ENCODE results near the gene HOXC5. TPM values are rescaled to one million over a fixed set of nuclear protein-coding genes. Genes with fewer than 3 reads are reported as not detected.
"Not testable (repeated sequence)": the region's sequence is repeated elsewhere in the genome, so short reads cannot be mapped to it uniquely, and the experiment has no call there.

HOXC5 gene
- total RNA-seq, 1 donor from 2014 or later, result 1.4 TPM

DNA sequence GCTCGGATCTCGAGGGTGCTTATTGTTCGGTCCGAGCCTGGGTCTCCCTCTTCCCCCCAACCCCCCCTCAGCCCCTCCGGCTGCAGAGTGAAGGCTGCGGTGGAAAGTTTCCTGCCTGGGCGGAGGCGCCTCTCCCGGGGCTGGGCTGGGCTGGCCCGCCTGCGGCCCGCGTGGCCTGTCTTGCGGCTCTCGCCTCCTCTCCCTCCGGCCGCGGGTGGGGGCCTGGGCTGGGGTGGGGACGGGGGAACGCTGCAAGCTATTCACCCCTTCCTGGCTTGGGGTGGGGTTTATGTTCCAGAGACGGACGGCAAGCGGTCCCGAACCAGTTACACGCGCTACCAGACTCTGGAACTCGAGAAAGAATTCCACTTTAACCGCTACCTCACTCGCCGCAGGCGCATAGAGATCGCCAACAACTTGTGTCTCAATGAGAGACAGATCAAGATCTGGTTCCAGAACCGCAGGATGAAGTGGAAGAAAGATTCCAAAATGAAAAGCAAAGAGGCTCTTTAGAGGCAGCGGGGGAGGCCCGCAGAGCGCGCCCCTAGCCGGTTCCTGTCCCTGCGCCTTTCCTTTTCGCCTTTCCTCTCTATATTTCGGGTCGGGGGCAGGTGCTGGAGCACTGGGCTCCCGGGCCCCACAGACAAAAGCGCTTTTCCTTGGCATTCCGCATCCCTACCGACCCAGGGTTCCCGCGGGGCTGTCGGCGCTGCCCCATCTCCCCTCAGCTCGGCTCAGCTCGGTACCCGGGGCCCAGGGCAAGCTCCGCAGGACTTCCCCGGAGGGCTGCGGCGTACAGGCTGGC lies 1.3 kb downstream of the HOXC5 start:
- no peak for DNase-seq

DNA sequence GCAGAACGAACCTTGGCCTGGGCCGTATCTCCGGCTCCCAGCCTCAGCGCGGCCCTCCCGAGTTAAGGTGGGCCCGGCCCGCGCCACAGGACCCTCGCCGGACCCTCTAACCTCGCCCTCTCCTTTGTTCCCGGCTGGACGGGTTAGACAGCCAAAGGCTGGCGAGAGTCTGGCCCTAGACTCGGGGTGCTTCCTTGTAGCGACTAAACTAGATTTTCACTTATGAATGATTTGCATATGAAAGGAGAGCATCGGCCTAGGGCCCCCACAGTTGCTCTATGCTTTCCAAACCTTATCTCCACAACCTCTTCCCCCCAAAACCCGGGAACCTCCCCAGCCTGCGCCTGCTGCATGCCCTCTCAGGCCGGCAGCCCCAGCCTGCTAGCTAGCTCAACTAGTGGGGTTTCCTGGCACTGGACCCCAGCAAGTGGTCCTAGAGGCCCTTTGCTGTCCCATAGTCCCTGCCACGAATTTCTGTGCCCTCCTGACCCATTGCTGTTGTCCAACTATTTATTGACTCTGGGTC lies 2.0 kb downstream of the HOXC5 start:
- DNase-seq, result no peak

DNA sequence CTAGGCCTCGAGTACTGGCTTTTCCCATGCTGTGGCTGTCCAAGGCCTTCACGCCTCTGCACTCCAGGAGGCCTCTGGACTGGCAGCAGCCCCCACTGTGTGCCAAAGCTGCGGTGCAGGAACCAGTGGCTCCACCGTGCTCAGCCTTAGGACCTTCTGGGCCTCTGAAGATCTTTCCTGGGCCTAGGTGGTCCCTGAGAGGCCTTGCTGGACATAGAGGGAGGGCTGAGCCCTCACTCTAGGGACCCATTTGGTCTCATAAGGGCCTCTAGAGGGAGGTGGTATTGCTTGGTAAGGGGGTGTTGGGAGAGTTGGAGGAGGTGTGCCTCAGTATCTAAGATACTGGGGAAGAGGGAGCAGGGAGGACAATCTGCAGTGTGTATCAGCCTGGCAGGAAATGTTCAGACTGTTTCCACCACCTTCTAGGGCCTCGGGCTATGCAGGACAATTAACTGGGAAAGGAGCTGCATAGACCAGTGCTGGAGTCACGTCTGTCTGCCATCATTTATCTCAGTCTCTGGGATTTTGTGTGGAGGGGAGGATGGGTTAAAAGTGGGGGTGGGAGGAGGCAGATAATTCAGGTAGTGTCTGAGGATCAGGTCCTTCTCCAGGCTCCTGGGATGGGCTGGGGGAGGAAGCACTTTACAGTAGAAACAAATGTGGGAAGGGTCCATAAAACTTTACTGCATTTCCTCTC lies 2.9 kb downstream of the HOXC5 start:
- DNase-seq, result no peak

DNA sequence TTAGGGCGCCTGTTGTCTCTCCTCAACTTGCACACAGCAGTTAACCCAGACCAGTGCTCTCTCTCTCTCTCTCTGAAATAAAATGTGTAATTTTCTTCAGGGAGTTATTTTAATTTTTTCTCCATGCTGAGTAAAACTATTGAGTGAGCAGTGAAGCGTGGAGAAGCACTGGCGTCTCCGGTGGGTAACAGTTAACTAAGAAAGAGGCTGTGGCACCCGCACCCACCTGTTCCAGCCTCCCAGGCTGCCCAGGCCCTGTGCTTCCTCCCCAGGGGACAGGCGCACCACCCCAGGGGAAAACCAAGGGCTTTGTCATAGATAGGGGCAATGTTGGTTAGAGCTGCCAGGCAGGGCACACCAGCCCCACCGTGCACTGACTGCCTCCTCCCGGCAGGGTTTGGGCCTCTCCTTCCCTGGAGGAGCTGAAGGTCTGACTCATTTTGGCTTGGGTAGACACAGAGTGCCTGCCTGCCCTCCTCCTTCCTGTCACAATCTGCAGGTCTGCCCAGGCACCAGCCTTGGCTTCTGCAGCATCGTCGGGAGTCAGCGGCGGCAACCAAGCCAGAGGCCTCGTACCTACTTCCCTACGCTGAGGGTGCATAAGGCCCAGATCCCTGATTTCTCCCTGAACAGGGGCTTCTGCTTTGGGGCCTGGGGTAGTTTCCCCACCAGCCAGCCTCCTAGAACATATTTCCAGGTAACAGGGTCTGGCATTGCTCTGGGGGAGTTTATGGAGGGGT lies 3.9 kb downstream of the HOXC5 start:
- no peak for DNase-seq

DNA sequence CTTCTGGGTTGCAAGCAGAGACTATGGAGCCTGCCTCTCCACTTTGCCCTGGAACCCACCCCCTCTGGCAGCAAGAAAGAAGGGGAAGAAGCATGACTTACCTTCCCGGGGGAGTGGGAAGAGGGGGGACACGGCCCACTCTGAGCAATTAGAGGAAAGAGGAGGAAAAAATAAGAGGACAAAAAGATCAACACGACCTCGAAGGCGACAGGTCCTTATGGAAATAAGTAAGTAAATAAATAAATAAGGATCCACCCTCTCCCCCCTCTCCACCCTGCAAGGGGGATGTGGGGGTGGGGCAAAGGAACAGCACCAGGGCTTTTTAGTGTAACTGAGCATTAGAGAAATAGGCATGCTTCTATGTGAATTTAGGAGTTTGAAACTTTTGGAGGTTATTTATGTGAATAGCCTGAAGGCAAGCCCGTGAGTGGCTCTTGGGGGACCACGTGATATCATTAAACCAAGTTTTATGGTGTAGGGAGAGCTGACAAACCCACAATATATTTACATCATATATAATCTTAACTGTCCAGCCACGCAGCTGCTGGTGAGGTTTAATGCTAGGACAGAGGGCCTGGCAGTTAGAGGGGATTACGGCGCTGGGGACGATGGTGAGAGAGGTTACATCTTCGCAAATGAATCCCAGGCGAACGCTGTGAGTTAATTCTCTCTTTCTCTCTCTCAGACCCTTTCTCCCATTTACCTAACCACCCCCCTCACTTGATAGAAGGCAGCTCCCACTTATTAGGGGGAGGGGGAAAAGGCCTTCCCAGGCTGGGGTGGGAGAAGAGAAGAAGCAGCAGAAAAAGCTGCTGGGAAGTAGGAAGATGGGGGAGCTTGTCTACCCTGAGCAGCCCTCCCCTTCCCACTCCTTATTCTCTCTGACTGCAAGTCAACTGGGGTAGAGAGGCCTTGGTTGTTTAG lies 4.8 kb downstream of the HOXC5 start:
- no peak for DNase-seq

DNA sequence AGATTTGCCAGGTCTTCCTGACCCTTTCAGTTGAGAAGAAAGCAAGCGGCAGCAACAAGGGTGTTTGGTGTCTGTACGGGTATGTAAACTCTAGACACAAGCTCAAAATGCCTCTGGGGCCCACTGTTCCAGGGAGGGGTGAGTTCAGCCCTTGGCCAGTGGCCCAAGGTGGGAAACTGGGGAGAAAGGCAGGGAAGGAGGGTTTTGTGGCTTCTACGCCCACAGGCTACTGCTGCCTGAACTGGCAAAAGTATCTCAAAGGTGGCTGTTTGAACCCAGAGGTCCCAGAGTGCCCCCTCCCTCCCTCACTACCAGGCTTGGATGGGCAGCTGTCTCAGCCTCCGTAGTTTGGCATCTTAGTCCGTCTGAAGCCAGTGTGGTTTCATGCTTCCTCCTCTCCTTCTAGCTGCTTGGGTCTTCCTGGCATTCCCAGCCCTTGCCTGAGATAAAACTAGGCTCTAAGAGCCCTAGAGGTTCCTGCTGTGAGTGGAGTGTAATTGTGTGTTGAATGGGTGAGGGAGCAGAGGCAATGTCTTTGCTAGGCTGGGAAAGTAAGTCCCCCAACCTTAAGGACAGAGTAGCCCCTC lies 5.5 kb downstream of the HOXC5 start:
- no peak for DNase-seq

DNA sequence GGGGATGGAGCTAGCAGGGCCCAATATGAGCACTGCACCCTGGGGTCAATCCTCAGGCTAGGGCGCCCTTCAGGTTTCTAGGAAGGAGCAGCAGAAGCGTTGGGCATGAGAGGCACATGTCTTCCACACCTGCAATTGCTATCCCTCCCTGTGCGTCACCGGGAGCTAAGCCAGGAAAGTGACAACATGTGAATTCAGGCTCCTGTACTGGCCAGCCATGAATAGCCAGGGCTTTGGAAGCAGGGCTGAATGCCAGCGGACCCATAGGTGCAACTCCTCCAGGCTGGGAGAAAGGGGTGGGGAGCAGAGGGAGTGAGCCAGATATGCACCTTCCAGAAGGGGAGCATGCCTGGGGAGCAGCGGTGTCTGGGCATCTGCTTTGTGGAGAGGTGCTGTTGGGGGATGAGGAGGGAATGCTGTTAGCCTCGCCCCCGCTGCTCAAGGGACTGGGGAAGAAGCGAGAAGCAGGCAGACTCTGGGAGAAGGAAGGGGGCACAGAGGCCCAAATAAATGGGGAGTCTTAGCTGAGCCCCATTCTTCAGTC lies 6.1 kb downstream of the HOXC5 start:
- no peak for DNase-seq

DNA sequence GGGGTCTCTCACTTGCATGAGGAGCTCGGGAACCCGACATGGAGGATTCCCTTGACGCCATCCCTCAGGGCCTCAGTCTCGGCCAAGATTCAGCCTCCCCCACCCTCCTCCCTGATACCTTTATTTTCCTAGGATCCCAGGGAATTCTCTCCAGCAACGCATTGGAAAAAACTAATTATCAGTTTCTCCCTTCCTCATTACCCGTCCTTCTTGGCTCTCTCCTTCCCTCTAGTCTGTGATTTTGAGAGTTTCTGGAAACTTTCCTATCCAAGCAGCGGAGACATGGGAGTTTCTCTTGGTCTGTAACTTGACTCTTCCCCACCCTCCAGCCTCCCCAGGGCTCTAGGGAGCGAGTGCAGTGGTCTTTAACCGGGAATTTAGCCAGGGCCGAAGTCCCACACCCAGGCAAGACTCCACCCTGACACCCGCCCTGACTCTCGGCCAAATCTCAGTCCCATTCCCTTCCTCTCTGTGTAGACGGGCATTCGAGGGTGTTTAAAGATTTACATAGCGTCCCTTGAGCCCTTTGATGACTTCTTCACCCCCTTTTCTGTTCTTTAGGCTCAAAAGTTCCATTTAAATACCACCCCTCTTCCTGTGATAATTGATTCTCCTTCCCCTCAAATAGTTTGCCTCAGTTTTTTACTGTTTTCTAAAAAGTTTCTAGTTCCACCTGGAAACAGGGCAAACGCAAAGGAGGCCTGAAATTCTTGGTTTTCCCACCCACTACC lies 6.7 kb downstream of the HOXC5 start:
- DNase-seq, result peak; percentile 86

DNA sequence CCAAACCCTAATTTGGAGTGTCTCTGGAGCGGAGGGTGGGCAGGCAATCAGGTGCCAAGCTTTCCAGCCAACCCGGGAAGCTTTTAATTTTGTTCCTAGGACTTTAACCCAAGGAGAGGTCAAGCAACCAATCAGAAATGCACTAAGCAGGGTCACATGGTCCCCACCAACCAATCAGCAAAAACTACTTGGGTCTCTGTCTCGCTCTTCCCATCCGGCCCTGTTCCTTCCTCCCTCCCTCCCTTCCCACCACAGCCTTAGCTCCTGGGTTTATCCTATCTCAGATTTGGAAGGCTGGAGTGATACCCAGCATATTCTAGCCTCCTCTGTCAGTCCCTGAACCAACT lies 7.3 kb downstream of the HOXC5 start:
- DNase-seq, result no peak

DNA sequence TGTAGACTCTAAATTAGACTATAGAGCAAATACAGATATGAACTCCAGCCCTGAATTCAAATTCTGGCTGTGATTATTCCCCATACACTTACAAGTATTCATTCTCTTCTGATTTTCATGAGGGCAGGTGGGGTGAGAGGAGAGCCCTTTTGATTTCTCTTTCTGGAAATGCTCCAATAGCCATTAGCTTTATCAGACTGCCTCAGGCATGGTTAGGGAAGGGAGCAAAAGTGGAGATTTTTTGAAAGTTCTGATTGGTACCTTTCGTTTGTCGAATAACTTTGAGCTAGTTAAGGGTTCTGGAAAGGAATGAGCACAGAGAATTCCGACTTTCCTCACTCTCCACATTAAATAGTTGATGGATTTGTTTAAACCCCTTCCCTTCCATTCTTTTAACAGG lies 7.8 kb downstream of the HOXC5 start:
- no peak for DNase-seq

DNA sequence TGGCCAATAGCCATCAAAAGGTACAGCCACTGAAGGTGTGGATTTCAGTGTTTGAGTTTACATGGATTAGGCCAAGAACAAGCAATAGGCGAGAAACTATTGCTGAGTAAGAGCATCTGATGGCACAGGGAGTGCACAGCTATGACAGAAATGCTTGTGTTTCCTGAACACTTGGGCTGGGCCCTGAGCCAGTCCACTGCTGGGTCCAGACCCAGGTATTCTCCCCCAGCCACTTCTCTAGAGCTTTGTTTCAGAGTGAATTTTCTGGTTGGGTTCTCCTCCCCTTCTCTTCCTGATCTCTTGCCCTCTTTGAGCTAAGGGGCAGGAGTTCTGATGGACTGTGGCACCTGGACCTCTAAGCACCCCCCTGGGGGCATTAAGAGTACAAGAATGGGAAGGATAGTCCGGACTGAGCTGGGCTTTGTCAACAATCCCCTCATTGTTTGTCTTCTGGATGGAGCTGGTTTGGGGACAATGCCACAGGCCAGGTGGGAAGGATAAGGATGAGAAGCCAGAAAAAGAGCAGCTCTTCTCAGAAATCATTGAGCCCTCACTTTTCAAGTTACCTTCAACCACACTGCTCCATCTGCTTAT lies 8.3 kb downstream of the HOXC5 start:
- no peak for DNase-seq

DNA sequence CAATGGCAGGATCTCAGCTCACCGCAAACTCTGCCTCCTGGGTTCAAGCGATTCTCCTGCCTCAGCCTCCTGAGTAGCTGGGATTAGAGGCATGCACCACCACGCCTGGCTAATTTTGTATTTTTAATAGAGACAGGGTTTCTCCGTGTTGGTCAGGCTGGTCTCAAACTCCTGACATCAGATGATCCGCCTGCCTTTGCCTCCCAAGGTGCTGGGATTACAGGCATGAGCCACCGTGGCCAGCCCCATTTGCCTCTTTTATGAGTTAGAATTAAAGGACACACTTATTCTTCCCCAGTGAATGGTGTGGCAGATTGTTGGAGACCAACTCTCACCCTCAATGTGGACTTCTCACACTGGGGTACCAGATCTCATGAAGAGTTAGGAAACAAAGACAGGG lies 9.2 kb downstream of the HOXC5 start:
- not testable (repeated sequence) for DNase-seq

DNA sequence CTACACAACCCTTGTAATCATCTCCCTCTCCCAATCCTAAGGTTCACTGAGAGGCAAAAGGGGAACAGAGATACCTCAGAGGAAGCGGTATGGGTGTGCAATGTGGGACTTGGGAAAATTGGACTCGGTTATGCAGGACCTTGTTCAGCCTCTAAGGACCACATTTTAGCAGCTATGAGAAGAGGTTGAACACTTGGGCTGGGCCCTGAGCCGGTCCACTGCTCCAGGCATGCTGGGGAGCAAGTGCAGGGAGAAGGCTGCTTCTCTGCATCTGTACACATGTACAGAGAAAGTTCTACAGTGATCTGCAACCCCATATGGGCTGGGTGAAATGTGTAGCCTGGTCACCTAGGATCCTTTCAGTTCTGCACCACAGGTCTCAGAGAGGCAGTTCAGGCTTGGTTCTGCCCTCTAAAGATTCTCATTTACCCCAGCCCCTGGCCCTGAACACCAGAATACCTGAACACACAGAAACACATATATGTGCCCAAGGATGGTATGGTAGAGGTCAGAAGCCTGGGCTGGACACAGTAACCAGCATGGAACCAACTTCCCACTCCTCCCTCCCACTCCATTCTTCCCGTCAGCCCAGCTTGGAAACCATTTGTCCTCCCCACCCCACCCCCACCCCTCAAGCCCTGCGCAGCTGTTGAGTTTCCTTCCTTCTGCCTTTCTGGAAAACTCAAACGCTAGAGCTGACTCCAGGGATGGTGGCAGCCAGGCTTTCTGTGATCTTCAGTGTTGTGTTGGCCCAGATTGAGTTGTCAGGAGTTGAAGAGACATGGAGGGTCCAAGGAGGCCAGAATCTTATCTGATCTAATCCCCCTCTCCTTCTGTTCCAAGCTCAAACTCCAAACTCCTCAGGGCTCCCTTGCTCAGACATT lies 10.4 kb downstream of the HOXC5 start:
- no peak for DNase-seq

DNA sequence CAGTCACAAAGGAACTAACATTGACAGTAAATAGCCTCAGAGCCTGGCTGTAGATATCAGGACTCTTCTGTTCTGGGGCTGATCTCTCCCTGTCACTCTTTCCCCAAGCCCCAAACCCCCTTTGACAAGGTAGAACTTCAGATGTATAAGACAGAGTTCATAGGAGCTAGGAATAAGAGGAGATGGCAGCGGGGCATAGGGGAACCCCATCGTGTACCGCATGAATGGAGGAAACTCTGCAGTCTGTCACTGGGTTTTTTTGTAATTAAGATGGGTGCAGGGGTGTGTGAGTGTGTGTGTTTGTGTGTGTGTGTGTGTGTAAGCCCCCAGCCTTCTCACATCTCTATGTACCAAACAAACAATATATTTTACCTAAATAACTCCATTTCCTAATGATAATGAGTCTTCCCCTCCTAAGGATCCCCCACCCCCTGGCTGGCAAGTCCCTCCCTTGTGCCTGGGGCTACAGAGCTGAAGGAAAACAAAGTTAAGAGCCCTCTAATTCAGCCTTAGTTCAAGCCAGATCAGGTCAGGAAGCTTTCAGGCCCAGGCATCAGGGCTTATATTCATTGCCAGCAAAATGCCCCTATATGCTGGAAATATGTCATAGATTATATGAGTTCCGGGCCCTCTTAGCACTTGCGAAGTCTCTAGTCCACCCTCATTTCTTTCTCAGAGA lies 11.7 kb downstream of the HOXC5 start:
- DNase-seq, result no peak

DNA sequence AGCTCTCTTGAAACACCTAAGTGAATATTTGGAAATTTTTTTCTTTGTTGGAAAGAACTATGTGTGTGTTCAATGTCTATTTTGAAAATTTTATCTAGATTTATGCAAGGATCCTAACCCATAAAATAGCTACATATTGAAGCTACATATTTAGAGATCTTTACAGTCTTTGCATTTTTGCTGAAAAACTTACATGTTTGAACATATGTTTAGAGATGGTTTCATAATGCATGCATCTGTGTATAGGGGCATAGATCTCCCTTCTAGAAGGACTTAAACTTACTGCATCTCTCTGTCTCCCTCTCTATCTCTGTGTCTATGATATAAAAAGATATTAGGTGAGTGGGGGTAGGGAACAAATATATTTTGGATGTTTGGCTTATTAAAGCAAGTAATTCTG lies 12.6 kb downstream of the HOXC5 start:
- no peak for DNase-seq

DNA sequence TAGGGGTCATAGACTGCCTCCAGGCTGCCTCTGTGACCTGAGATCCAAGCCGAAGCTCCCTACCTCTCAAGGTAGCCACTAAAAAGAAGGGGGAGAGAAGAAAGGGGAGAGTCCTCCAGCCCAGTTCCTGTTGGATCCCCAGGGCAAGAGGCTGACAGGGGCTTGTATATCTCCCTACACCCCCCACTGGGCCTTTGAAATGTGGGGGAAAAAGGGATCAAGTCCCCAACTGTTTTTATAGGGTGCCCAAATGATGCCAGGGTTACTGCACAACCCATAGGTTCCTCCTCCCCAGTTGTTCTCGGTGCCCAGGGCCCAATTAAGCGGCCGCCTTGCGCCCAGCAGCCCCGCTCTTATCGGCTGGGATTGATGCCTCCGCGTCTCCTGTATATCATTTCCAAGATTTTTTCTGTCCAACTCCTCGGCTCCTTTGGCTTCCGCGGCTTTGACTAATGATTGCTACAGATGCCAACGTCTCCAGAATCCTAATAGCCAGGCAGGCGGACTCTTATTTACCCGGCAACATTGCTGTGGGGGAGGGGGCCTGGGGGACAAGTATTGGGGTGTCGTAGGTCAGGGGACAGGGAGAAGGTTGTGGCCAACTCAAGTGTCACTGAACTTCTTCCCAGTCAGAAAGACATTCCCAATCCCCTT lies 13.1 kb downstream of the HOXC5 start:
- DNase-seq, result no peak

DNA sequence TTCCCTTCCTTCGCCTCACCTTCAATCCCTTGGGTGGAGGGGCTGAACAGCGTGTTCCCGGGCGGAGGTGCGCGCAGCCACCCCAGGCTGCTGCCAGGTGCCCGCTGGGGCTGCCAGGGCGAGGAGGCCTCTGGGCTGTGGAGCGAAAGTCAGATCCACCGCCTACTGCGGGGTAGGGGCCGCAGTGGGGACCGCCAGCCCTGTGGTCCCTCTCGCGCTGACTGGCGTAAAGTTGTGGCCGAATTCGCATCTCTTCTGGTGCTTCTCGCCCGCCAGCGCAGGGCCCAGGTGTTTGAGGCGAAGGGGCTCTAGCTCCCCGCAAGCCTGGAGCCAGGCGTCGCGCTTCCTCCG lies 13.9 kb downstream of the HOXC5 start:
- DNase-seq, result no peak
